ENCODE data around the gene ZBTB17. TPM values are rescaled to one million over a fixed set of nuclear protein-coding genes. Genes with fewer than 3 reads are reported as not detected.

The ZBTB17 gene
- total and polyA plus RNA-seq, 2 of the 8 experiments (the other 6 are each of a cell fraction or from before 2014, with no cell fraction given), result 24.7 to 36.2 TPM

DNA sequence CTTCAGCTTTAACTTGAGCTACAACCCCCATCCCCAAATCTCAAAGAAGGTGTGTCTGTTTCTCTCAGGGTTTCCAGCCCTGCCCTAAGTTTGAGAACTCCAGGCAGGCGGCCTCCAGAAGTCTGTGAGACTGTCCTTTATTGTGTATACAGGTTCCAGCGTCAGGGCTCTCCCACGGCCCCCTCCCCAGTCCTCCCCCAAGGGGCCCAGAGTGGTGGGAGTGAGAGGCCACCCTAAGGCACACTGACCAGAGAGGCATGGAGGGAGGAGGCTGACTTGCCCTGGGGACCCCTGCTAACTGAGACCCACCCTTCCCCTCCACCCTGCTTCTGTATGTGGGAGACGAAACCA lies 38.0 kb upstream of the ZBTB17 start:
- H3K27me3 ChIP-seq (replicated peaks in 1 of 4; ENCODE audit: control insufficient read depth in 3 of 4, extremely low read depth in 1 of 4, insufficient read depth in 3 of 4, low read length in 3 of 4), result no peaks in the 10 kb centered on the region; a peak in 1 of 7 replicates
- ChIA-PET CTCF (ENCODE audit: partially characterized antibody) (interaction anchor here (0.9 to 8.9 kb wide), 9 partner anchors 7 to 60 kb away, joined by 3 to 74 read pairs (median 7); partner anchors contain the start of genes CLCNKA, FAM131C and HSPB7), POLR2A (ENCODE audit: partially characterized antibody) (interaction anchor here (0.7 to 2.7 kb wide), 9 partner anchors 10 to 87 kb away, joined by 3 to 13 read pairs (median 3); partner anchors contain the start of genes SRARP and ZBTB17)
- no peak overlapping the region for H3K4ac ChIP-seq (replicated peaks; ENCODE audit: insufficient read length, low read depth, low read length)
- DNase-seq (ENCODE audit: low read depth in 1 of 2, low spot score in 2 of 2) (no peak), FAIRE-seq (no peak)
- no peak overlapping the region for H3K9ac ChIP-seq (replicated peaks in 1 of 4; ENCODE audit: extremely low read depth in 1 of 4, low read depth in 3 of 4, low read length in 3 of 4)
- H3K79me1 ChIP-seq (ENCODE audit: low read depth, low read length), result no peaks in the 10 kb centered on the region
- peak overlapping the region; percentile 45 to 66 for H3K4me2 ChIP-seq (ENCODE audit: insufficient read depth in 1 of 2, low read depth in 2 of 2, low read length in 2 of 2)
- peak overlapping the region in 1 of 4 experiments; percentile 64; a peak in 3 of 8 replicates for H3K4me3 ChIP-seq (ENCODE audit: extremely low read depth in 1 of 4, insufficient read depth in 2 of 4, low read depth in 3 of 4, low read length in 4 of 4)
- H4K91ac ChIP-seq (replicated peaks; ENCODE audit: insufficient read length, low read length), result no peak overlapping the region
- H2BK120ac ChIP-seq (replicated peaks; ENCODE audit: low read depth, low read length), result no peak overlapping the region
- WGBS, 2 experiments (ENCODE audit: extremely low coverage in 1 of 2, insufficient coverage in 1 of 2, insufficient read length in 1 of 2, insufficient replicate concordance in 2 of 2, low coverage in 1 of 2, low lambda C conversion rate in 2 of 2, missing lambda C conversion rate in 1 of 2), result 71% methylated on average over 3 of the region's 4 CpGs; no CpG with 5 or more reads in 1 of the 2 experiments
- H2BK5ac ChIP-seq (ENCODE audit: low read depth, low read length), result 0 out of 2 replicates have a peak overlapping the region, but pooled peaks have one; percentile 10
- H2AK5ac ChIP-seq (ENCODE audit: low read depth, low read length), result 0 out of 2 replicates have a peak overlapping the region, but pooled peaks have one; percentile 29
- H3K23me2 ChIP-seq (ENCODE audit: low read depth, low read length), result no peaks in the 10 kb centered on the region; the same call in 1 of the 2 replicates
- H3K23ac ChIP-seq (ENCODE audit: insufficient read length), result no peak overlapping the region
- no peaks in the 10 kb centered on the region for H3K9me3 ChIP-seq (ENCODE audit: insufficient read depth in 2 of 2, low read depth in 1 of 2, low read length in 1 of 2)
- H4K20me1 ChIP-seq (replicated peaks in 1 of 2; ENCODE audit: control insufficient read depth in 1 of 2, insufficient read depth in 2 of 2, low read length in 2 of 2), result no peaks in the 10 kb centered on the region
- no peak overlapping the region for H4K5ac ChIP-seq (ENCODE audit: insufficient read length, low read depth, low read length)
- H3K14ac ChIP-seq (ENCODE audit: insufficient read length), result no peak overlapping the region
- peak overlapping the region; percentile 65; the same call in 1 of the 2 replicates for H2BK15ac ChIP-seq (ENCODE audit: low read length)
- H3K18ac ChIP-seq (ENCODE audit: extremely low read depth, low read length), result no peak overlapping the region; the same call in 1 of the 2 replicates
- no peak overlapping the region for H4K8ac ChIP-seq (ENCODE audit: extremely low read depth, insufficient read depth, low read length)
- no peaks in the 10 kb centered on the region for H3K79me2 ChIP-seq (ENCODE audit: control insufficient read depth in 1 of 2, insufficient read depth in 2 of 2, low read length in 2 of 2)
- H2BK12ac ChIP-seq (ENCODE audit: low read depth, low read length), result peak overlapping the region; percentile 64
- no peak overlapping the region for H2BK20ac ChIP-seq (ENCODE audit: low read length)
- no peak overlapping the region for H2AFZ ChIP-seq (ENCODE audit: low read length)
- no peak overlapping the region for H3K56ac ChIP-seq (replicated peaks; ENCODE audit: insufficient read length, low read depth, low read length)
- H3K27ac ChIP-seq (ENCODE audit: low read depth, low read length), result no peak overlapping the region; the same call in 1 of the 2 replicates
- peaks cover 5 to 37% (median 24%) of the 10 kb centered on the region in 4 experiments for H3K4me1 ChIP-seq (replicated peaks in 1 of 4; ENCODE audit: control insufficient read depth in 3 of 4, insufficient read depth in 4 of 4, low read length in 3 of 4)
- H3K36me3 ChIP-seq (ENCODE audit: control insufficient read depth in 2 of 4, insufficient read depth in 4 of 4, low read length in 3 of 4), result no peaks in the 10 kb centered on the region
- TF ChIP-seq POLR2AphosphoS5 (IDR thresholded peaks at IDR 0.05; ENCODE audit: low read depth, low read length), result no peak
- TF ChIP-seq HDAC6 (IDR thresholded peaks at IDR 0.05; ENCODE audit: low read depth, low read length), result no peak
- TF ChIP-seq TBP (IDR thresholded peaks at IDR 0.05; ENCODE audit: low read depth, low read length), result no peak
- TF ChIP-seq RXRA (IDR thresholded peaks at IDR 0.05; ENCODE audit: insufficient read depth, low read depth, low read length), result no peak
- TF ChIP-seq NANOG (IDR thresholded peaks at IDR 0.05; ENCODE audit: insufficient read depth, low read depth, low read length, poor library complexity, severe bottlenecking), result no peak
- TF ChIP-seq CEBPB (IDR thresholded peaks at IDR 0.05; ENCODE audit: low read depth, low read length), result no peak
- TF ChIP-seq SIX5 (IDR thresholded peaks at IDR 0.05; ENCODE audit: low read depth, low read length), result no peak
- no peak for TF ChIP-seq KDM5A (IDR thresholded peaks at IDR 0.05; ENCODE audit: low read length)
- TF ChIP-seq SIN3A (conservative IDR thresholded peaks at IDR 0.05 in 1 of 2, IDR thresholded peaks at IDR 0.05 in 1 of 2; ENCODE audit: low read depth in 1 of 2, low read length in 2 of 2), result no peak
- TF ChIP-seq KDM1A (IDR thresholded peaks at IDR 0.05; ENCODE audit: borderline replicate concordance, low read length), result no peak
- TF ChIP-seq TCF12 (IDR thresholded peaks at IDR 0.05; ENCODE audit: low read depth, low read length), result no peak
- no peak for TF ChIP-seq SP1 (IDR thresholded peaks at IDR 0.05; ENCODE audit: low read depth, low read length)

All from H1 (cell line).